Heart left ventricle (tissue), 16 donors: Measurements from ENCODE around the gene UMODL1. TPM values are rescaled to one million over a fixed set of nuclear protein-coding genes. Genes with fewer than 3 reads are reported as not detected.

Experiments used
- ATAC-seq, 4 donors: fragments of 200-7000 bp; cut with Tn5 transposase; one replicate each; pipeline ENCODE4 v1.9.1; 2020 to 2022; ENCODE audit warnings: moderate library complexity in 4 of 4, mild to moderate bottlenecking in 3 of 4, moderate number of reproducible peaks in 1 of 4
- DNase-seq, 5 donors: peaks; one replicate each; pipeline ENCODE4 v3.0.0-alpha.2; 2020
- H3K27ac ChIP-seq, 12 donors: fragments of 200-600 bp; sonication (generic) in 4 of 12; one replicate each; pipeline versions ENCODE4 v1.5.0 to v1.8.0; 2016 to 2022; ENCODE audit warnings: mild to moderate bottlenecking in 2 of 12
- H3K27me3 ChIP-seq, 9 donors: fragments of 200-600 bp; sonication (generic) in 2 of 9; one replicate each; pipeline versions ENCODE4 v1.5.1 to v1.8.0; 2016 to 2022; ENCODE audit warnings: mild to moderate bottlenecking in 3 of 9
- H3K36me3 ChIP-seq, 9 donors: fragments of 200-600 bp; sonication (generic) in 2 of 9; one replicate each; pipeline versions ENCODE4 v1.5.0 to v1.8.0; 2018 to 2022; ENCODE audit warnings: mild to moderate bottlenecking in 2 of 9
- H3K4me1 ChIP-seq, 12 donors: fragments of 200-600 bp; sonication (generic) in 4 of 12; one replicate each; pipeline versions ENCODE4 v1.5.0 to v1.8.0; 2016 to 2022; ENCODE audit warnings: mild to moderate bottlenecking in 3 of 12
- H3K4me3 ChIP-seq, 12 donors: fragments of 200-600 bp; sonication (generic) in 4 of 12; one replicate each; pipeline versions ENCODE4 v1.5.0 to v1.8.0; 2017 to 2022; ENCODE audit warnings: mild to moderate bottlenecking in 9 of 12, moderate library complexity in 4 of 12
- H3K9me3 ChIP-seq, 12 donors: fragments of 200-600 bp; sonication (generic) in 4 of 12; one replicate each; pipeline versions ENCODE4 v1.5.0 to v1.8.0; 2016 to 2022; ENCODE audit warnings: mild to moderate bottlenecking in 1 of 12
- CTCF ChIP-seq, 12 donors: fragments of 200-600 bp; sonication (generic) in 4 of 12; IDR thresholded peaks; one replicate each; pipeline versions ENCODE4 v1.5.0 to v1.8.0; 2018 to 2022; ENCODE audit warnings: antibody characterized with exemption in 12 of 12, mild to moderate bottlenecking in 5 of 12
- POLR2A ChIP-seq, 2 donors: fragments of 450-650 bp; IDR thresholded peaks; one replicate each; pipeline ENCODE4 v1.6.1; 2017; ENCODE audit warnings: antibody characterized with exemption in 2 of 2, mild to moderate bottlenecking in 2 of 2, moderate library complexity in 2 of 2
- WGBS, 4 donors: extraction: QIAGEN DNeasy Blood & Tissue Kit in 2 of 4; methylation state at CpG; one replicate each; pipeline versions ENCODE4 v1.1.5 to v1.1.7; 2013 to 2018; 5-methylcytosine and 5-hydroxymethylcytosine counted together
- intact Hi-C, 10 donors: fragments of 100-400 bp; cut with DNase I; formaldehyde crosslinking; loops; one replicate each; pipeline versions ENCODE4 v1.11.1 to v1.14.2; 2022
- polyA plus RNA-seq, 2 donors: library from polyadenylated mRNA; stranded (reverse); fragments of 200-250 nt; gene quantifications; one replicate each; pipeline ENCODE4 v1.2.3, GENCODE V29; 2013
- total RNA-seq, 9 donors: library from RNA; depleted of rRNA in 2 of 9; stranded (reverse); fragments of >200 nt in 2 of 9; fragmentation: NEBNext Ultra II Directional in 3 of 9; extraction: Animal tissue kit (Norgen Biotek cat#: 25700) in 3 of 9; gene quantifications; one replicate each; pipeline versions ENCODE4 v1.1.0 to v1.2.4, GENCODE V29; 2016 to 2023
- donor health status: ischemic (EF 13 %, LVEDD 7.1; RV severe dilation, severe dysfunction).
- donor health status: healthy with polysubstance abuse.
- donor health status: DM: no; HTN: yes; CAD: no.
- donor health status: DM: no; HTN: no; CAD: no.
- donor health status: ischemic (EF 25% LVEDD 6.9; RV normal size, moderate dysfunction).
- donor health status: ischemic (EF 25% LVEDD 5.7; RV mildly dilated, moderate dysfunction).
- donor health status: healthy.
- donor health status: DM: yes; HTN: yes; CAD: no.
- donor health status: ischemic (EF 35%, LVEDD 5.7; RV mildly dilated, moderate dysfunction).
- donor health status: nonischemic (EF 11% LVEDD 7.7; RV severe dilation, severe dysfunction).
- donor health status: DM: yes; HTN: yes; CAD: no.
- donor health status: PGD.
- donor health status: ischemic (EF 29% LVEDD 5.4; RV normal size, mild dysfunction).
- donor health status: nonischemic (EF 23%, LVEDD 6.1; RV moderate dilation, normal function).

Gene UMODL1
- total and polyA plus RNA-seq, 11 donors = 0.07 to 0.19 TPM; not detected in 9

GRCh38 chr21:42142627-42143026 lies 71.5 kb downstream of the UMODL1 start:
- DNase-seq (no peak), ATAC-seq (no peak)
- Histone ChIP-seq H3K4me1 (peaks cover 0 to 10% (median 1%) of the 10 kb centered on the region in 12 donors), H3K9me3 (no peaks in the 10 kb centered on the region), H3K27me3 (no peaks in the 10 kb centered on the region), H3K36me3 (no peaks in the 10 kb centered on the region), H3K4me3 (no peak overlapping the region), H3K27ac (no peak overlapping the region)
- intact Hi-C loops = loop anchor here in 2 of 10 donors (5.0 to 10.0 kb wide), 2 partner anchors 192 to 305 kb away; no protein-coding TSS in a partner anchor
- 78 to 88% (median 87%) methylated on average over 7 of the region's 7 CpGs for WGBS, 4 donors
- TF ChIP-seq CTCF (IDR thresholded peaks at IDR 0.05) (no peak), POLR2A (IDR thresholded peaks at IDR 0.05) (no peak)

- H3K9me3 ChIP-seq = no peaks in the 10 kb centered on the region
- TF ChIP-seq CTCF (IDR thresholded peaks at IDR 0.05) = no peak
- no peak for TF ChIP-seq POLR2A (IDR thresholded peaks at IDR 0.05)
- WGBS, 4 donors = 86 to 93% (median 89%) methylated on average over 7 of the region's 7 CpGs
- H3K27ac ChIP-seq = no peak overlapping the region
- H3K36me3 ChIP-seq = no peaks in the 10 kb centered on the region
- DNase-seq (no peak), ATAC-seq (no peak)
- H3K4me1 ChIP-seq = peaks cover 0 to 10% (median 1%) of the 10 kb centered on the region in 12 donors
- intact Hi-C loops = loop anchor here in 2 of 10 donors (5.0 to 10.0 kb wide), 2 partner anchors 192 to 304 kb away; no protein-coding TSS in a partner anchor
- no peaks in the 10 kb centered on the region for H3K27me3 ChIP-seq
- H3K4me3 ChIP-seq = no peak overlapping the region
Observed at GRCh38 chr21:42143111-42143510, 72.0 kb downstream of the UMODL1 start.

GRCh38 chr21:42144221-42144620 lies 73.1 kb downstream of the UMODL1 start:
- no peak for DNase-seq
- WGBS, 4 donors = 89 to 94% (median 91%) methylated on average over 3 of the region's 3 CpGs
- no peak overlapping the region for H3K27ac ChIP-seq
- peaks cover 0 to 10% (median 1%) of the 10 kb centered on the region in 12 donors for H3K4me1 ChIP-seq
- no peaks in the 10 kb centered on the region for H3K9me3 ChIP-seq
- no peaks in the 10 kb centered on the region for H3K27me3 ChIP-seq
- intact Hi-C loops = loop anchor here in 5 of 10 donors (2.0 to 10.0 kb wide), 4 partner anchors 191 to 307 kb away; no protein-coding TSS in a partner anchor
- no peak for ATAC-seq
- no peaks in the 10 kb centered on the region for H3K36me3 ChIP-seq
- H3K4me3 ChIP-seq = no peak overlapping the region
- TF ChIP-seq CTCF (IDR thresholded peaks at IDR 0.05) = no peak
- no peak for TF ChIP-seq POLR2A (IDR thresholded peaks at IDR 0.05)

GRCh38 chr21:42144679-42145568 lies 73.8 kb downstream of the UMODL1 start:
- ATAC-seq (peak in 1 of 4 donors; percentile 17), DNase-seq (no peak)
- no peak for TF ChIP-seq POLR2A (IDR thresholded peaks at IDR 0.05)
- TF ChIP-seq CTCF (IDR thresholded peaks at IDR 0.05) = no peak
- no peak overlapping the region for H3K27ac ChIP-seq
- no peaks in the 10 kb centered on the region for H3K9me3 ChIP-seq
- H3K27me3 ChIP-seq = no peaks in the 10 kb centered on the region
- H3K4me1 ChIP-seq = peaks cover 0 to 10% (median 1%) of the 10 kb centered on the region in 12 donors
- intact Hi-C loops = loop anchor here (1.0 to 10.0 kb wide), 9 partner anchors 112 to 306 kb away; no protein-coding TSS in a partner anchor
- WGBS, 4 donors = 58 to 75% (median 72%) methylated on average over 4 of the region's 4 CpGs
- H3K36me3 ChIP-seq = no peaks in the 10 kb centered on the region
- no peak overlapping the region for H3K4me3 ChIP-seq
